Calu3 (cell line): ENCODE measurements around the gene GLI3. TPM values are rescaled to one million over a fixed set of nuclear protein-coding genes. Genes with fewer than 3 reads are reported as not detected.

ENCODE experiments used
- BruUV-seq: library from RNA; stranded (reverse); fragments of 400-500 nt; replicated peaks from 2 replicates; lab custom pipeline; 2021; lab: Mats Ljungman, UMichigan
- CTCF ChIA-PET: fragments of 300-600 bp; sonication (Branson Sonifier 250); formaldehyde crosslinking; loops from one replicate; lab custom pipeline; 2022; ENCODE audit warnings: antibody characterized with exemption; lab: Charles Lee
- DNase-seq: peaks from one replicate; pipeline ENCODE4 v3.0.0; 2022
- H3K27ac Mint-ChIP-seq: one replicate; pipeline ENCODE4 v1.8.0; 2022; ENCODE audit warnings: mixed read lengths; ENCODE audit not compliant: unreplicated experiment
- H3K27me3 Mint-ChIP-seq: one replicate; pipeline ENCODE4 v1.8.0; 2022; ENCODE audit warnings: mixed read lengths; ENCODE audit not compliant: unreplicated experiment
- H3K36me3 Mint-ChIP-seq: one replicate; pipeline ENCODE4 v1.8.0; 2022; ENCODE audit warnings: mild to moderate bottlenecking, moderate library complexity, mixed read lengths; ENCODE audit not compliant: insufficient read depth, unreplicated experiment
- H3K4me1 Mint-ChIP-seq: one replicate; pipeline ENCODE4 v1.8.0; 2022; ENCODE audit warnings: mild to moderate bottlenecking, low read depth, mixed read lengths; ENCODE audit not compliant: unreplicated experiment
- H3K4me3 Mint-ChIP-seq: one replicate; pipeline ENCODE4 v1.8.0; 2022; ENCODE audit warnings: mild to moderate bottlenecking, low read depth, moderate library complexity, mixed read lengths; ENCODE audit not compliant: unreplicated experiment
- H3K9me3 Mint-ChIP-seq: one replicate; pipeline ENCODE4 v1.8.0; 2022; ENCODE audit warnings: low read depth, mixed read lengths; ENCODE audit not compliant: unreplicated experiment
- intact Hi-C: fragments of 100-400 bp; cut with micrococcal nuclease; formaldehyde crosslinking; loops from one replicate; pipeline ENCODE4 v1.10.0; 2022; ENCODE audit not compliant: unreplicated experiment
- total RNA-seq: library from RNA; stranded (reverse); gene quantifications from 2 replicates; pipeline ENCODE4 v1.2.3, GENCODE V29; 2022
- TF ChIP-seq, protein P1 (sequence below): fragments of 200-600 bp; IDR thresholded peaks from one replicate; pipeline ENCODE4 v1.8.0; 2022; ENCODE audit warnings: antibody characterized with exemption; ENCODE audit not compliant: unreplicated experiment

GLI3 gene
- total RNA-seq, 1 experiment from 2014 or later = not detected

DNA sequence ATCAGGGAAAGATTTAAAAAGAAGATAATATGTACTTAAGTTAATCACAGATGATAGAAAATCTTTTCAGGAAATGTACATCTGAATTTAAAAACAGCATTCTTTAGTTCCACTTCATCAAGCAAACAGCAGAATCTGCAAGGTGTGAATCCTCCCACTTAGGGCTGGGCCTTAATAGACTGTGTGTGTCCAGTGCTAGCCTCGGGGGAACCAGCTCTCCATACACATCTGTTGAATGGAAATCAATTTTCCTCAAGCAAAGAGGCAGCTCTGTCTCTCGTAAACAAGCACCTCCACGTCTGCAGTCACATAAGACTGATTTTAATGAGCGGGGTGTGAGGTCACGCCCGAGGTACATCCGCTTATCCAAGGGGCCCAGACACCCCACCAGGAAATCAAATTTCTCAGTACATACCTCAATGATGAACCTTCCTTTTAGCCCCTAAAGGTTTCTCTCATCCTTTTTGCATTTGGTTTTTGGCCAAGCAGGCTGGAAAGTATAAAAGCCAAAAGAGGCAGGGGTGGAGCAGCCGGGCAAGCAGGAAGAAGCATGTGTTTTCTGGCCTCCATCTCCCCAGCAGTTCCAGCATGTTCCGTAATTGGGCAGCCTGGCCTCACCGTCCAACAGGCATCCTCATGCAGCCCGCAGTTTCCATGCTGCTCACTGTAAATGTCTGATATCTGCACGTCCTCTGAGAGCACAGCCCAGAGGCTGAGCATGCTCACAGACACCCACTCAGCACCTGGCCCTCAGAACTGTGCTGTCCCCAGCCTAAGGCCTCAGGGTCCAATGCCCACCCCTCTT, 131.3 kb downstream of the GLI3 start:
- CTCF ChIA-PET = no interaction called here
- TF ChIP-seq, protein P1, sequence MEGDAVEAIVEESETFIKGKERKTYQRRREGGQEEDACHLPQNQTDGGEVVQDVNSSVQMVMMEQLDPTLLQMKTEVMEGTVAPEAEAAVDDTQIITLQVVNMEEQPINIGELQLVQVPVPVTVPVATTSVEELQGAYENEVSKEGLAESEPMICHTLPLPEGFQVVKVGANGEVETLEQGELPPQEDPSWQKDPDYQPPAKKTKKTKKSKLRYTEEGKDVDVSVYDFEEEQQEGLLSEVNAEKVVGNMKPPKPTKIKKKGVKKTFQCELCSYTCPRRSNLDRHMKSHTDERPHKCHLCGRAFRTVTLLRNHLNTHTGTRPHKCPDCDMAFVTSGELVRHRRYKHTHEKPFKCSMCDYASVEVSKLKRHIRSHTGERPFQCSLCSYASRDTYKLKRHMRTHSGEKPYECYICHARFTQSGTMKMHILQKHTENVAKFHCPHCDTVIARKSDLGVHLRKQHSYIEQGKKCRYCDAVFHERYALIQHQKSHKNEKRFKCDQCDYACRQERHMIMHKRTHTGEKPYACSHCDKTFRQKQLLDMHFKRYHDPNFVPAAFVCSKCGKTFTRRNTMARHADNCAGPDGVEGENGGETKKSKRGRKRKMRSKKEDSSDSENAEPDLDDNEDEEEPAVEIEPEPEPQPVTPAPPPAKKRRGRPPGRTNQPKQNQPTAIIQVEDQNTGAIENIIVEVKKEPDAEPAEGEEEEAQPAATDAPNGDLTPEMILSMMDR = no peak

DNA sequence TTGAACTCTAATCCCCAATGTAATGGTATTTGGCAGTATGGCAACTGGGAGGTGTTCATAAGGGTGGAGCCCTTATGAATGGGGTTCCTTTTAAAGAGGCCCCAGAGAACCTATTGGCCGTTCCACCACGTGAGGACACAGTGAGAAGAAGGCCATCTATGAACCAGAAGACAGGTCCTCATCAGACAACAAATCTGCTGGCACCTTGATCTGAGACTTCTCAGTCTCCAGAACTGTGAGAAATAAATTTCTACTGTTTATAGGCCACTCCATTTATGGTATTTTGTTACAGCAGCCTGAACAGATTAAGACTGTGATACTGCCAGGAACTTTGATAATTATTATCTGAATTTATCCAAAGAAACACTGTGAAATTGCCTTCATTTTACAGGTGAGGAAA, 132.3 kb downstream of the GLI3 start:
- H3K4me3 Mint-ChIP-seq = no peak overlapping the region
- H3K36me3 Mint-ChIP-seq = no peaks in the 10 kb centered on the region
- CTCF ChIA-PET = no interaction called here
- no TSS peak for BruUV-seq
- no peaks in the 10 kb centered on the region for H3K9me3 Mint-ChIP-seq
- no peaks in the 10 kb centered on the region for H3K4me1 Mint-ChIP-seq
- no peak overlapping the region for H3K27ac Mint-ChIP-seq
- DNase-seq = no peak
- H3K27me3 Mint-ChIP-seq = peaks cover 26% of the 10 kb centered on the region
- intact Hi-C loops = no loop called here
- TF ChIP-seq, protein P1 = no peak

More for the DNA sequence above, 131.3 kb downstream of the GLI3 start:
- Mint-ChIP-seq H3K27ac (no peak overlapping the region), H3K9me3 (no peaks in the 10 kb centered on the region), H3K4me3 (no peak overlapping the region), H3K27me3 (peaks cover 37% of the 10 kb centered on the region), H3K36me3 (no peaks in the 10 kb centered on the region), H3K4me1 (no peaks in the 10 kb centered on the region)
- intact Hi-C loops = no loop called here
- DNase-seq = no peak
- BruUV-seq = no TSS peak

DNA sequence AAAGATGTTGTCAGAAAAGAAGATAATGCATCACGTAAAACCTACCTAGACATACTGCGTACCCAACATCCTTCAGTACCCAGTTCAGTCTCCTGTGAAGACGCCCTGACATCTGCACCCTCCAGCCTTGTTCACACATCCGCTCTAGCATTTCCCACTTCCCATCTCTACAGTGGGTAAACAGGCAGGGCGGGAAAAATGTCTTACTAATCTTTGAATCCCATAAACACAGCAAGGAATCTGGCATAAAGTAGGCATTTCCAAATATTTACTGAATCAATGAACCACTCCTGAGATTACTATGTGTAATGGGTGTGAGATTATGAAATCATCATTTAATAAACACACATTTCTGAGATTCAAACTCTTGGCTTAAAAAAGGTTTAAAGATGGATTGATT, 132.8 kb downstream of the GLI3 start:
- no peaks in the 10 kb centered on the region for H3K36me3 Mint-ChIP-seq
- BruUV-seq = no TSS peak
- H3K4me3 Mint-ChIP-seq = no peak overlapping the region
- H3K27me3 Mint-ChIP-seq = peaks cover 25% of the 10 kb centered on the region
- DNase-seq = no peak
- intact Hi-C loops = no loop called here
- H3K27ac Mint-ChIP-seq = no peak overlapping the region
- CTCF ChIA-PET = no interaction called here
- TF ChIP-seq, protein P1 = no peak
- H3K9me3 Mint-ChIP-seq = no peaks in the 10 kb centered on the region
- no peaks in the 10 kb centered on the region for H3K4me1 Mint-ChIP-seq

DNA sequence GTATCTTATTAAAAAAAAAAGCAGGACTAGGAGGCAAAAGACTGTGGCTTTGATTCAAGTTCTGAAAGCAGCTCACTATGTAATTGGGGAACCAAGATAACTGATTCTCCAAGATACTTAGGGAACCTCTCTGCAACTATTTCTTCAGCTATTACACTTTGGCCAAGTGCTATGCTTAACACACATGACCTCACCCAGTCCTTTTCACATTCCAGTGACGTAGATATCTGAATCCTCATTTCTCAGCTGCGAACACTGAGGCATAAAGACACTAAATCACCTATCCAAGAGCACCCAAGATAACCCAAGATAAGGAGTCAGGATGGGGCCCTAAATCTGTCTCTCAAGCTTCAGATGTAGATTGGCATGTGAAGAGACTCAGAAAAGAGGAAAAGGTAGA, 133.6 kb downstream of the GLI3 start:
- Mint-ChIP-seq H3K4me1 (no peaks in the 10 kb centered on the region), H3K27ac (no peak overlapping the region), H3K4me3 (no peak overlapping the region), H3K9me3 (no peaks in the 10 kb centered on the region), H3K36me3 (no peaks in the 10 kb centered on the region), H3K27me3 (peaks cover 28% of the 10 kb centered on the region)
- TF ChIP-seq, protein P1 = no peak
- BruUV-seq = no TSS peak
- CTCF ChIA-PET = no interaction called here
- intact Hi-C loops = no loop called here
- no peak for DNase-seq
